ENCODE results near the gene KIF1A.
"Not testable (repeated sequence)": the region's sequence is repeated elsewhere in the genome, so short reads cannot be mapped to it uniquely, and the experiment has no call there.

KIF1A gene

DNA sequence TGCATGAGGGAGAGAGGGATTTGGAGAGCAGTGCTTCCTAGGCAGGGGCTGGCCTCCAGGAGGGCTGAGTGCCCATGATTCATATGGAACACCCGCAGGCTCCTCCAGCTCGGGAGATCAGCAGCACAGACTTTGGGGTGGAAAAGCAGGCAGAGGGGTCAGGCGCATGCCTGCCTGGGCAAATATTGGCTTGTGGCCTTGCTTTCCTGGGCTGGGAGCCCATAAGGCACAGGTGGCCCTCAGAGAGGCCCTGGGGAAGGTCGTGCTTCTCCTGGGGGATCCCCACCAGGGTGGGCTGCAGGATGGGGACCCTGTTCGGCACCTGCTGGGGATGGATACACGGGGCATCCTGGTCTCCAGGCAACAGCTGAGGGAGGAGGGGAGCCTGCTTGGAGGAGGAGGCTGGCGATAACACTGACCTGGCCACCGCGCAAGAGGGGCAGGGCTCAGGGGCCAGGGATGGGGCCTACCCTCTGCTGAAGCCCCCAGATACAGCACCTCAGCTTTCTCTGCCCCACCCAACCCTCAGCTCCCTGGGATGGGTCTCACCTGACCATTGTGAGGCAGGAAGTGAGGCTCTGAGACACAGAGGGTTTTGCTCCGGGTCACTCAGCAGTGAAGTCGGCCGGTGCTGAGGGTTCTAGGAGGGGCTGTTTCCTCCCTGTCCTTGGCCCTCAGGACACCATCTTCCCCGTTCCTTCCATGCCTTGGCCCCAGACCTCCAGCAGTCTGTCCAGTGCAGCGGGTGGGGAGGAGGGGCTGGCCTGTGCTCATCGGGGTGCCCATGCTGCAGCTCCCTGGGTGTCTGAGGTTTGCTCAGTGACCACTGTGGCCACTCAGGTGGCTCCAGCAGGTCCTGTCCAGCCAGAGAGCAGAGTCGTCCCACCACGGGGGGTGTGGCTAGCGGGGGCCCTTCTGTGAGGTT lies 116.3 kb downstream of the KIF1A start:
- DNase-seq (ENCODE audit: low spot score) = no peak

GRCh38 chr2:240702640-240703011 lies 117.4 kb downstream of the KIF1A start:
- DNase-seq (ENCODE audit: low spot score) = no peak

- no peak for DNase-seq (ENCODE audit: low spot score)
Observed at GRCh38 chr2:240701736-240702639, 118.0 kb downstream of the KIF1A start.

- no peak for DNase-seq (ENCODE audit: low spot score)
Observed at GRCh38 chr2:240701091-240701735, 118.8 kb downstream of the KIF1A start.

GRCh38 chr2:240700616-240701015 lies 119.4 kb downstream of the KIF1A start:
- DNase-seq (ENCODE audit: low spot score) = not testable (repeated sequence)

- DNase-seq (ENCODE audit: low spot score) = not testable (repeated sequence)
Observed at GRCh38 chr2:240699835-240700234, 120.2 kb downstream of the KIF1A start.

DNA sequence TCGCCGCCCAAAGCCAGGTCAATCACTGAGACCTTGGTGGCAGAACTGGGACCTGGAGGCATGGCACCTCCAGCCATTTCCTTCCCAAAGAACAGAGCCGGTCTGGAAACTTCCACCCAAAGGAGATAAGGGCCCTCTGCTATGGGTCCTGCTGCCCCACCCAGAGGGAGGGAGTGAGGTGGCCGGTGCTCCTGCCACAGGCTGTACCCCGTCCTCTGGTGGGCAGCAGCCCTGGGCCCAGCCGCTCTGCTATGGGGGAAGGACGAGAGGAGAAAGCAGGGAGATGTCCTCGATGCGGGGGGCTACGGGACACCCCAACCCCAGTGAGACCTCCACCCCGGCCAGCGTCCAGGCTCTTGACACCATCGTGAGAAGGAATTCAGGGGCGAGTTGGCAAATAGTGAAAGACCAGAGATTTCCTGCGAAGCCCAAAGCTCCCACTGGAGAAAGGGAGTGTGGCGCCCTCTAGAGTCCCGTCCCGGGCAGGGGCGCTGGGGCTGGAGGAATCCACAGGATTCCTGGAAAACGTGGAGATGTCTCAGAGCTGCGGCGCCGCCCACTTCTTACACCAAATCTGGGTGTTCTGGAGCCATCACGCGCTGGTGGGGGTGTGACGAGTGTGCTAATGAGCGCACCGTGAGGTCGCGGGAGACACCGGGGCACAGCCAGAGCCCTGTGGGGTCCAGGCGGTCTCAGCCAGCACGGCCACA lies 121.0 kb downstream of the KIF1A start:
- DNase-seq (ENCODE audit: low spot score) = not testable (repeated sequence)

DNA sequence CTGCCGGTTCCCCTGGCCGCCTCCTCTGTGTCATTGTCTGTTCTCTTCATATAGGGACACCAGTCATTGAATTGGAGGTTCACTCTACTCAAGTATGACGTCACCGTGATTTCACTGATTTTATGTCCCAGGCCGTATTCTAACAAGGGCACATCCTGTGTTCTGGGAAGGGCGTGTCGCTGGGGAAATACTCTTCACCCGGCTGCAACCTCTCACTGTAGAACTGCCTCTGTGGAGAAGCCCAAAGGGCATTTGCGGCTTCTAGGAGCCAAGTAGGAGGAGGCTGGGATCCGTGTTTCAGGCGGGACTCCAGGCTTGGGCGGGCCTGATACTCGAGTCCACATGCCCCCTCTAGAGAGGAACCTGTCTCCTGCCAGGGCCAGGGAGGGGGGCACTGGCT lies 123.5 kb downstream of the KIF1A start:
- DNase-seq (ENCODE audit: low spot score) = not testable (repeated sequence)

- DNase-seq (ENCODE audit: low spot score) = not testable (repeated sequence)
Observed at GRCh38 chr2:240695593-240695992, 124.4 kb downstream of the KIF1A start.

GRCh38 chr2:240694304-240694703 lies 125.7 kb downstream of the KIF1A start:
- not testable (repeated sequence) for DNase-seq (ENCODE audit: low spot score)

DNA sequence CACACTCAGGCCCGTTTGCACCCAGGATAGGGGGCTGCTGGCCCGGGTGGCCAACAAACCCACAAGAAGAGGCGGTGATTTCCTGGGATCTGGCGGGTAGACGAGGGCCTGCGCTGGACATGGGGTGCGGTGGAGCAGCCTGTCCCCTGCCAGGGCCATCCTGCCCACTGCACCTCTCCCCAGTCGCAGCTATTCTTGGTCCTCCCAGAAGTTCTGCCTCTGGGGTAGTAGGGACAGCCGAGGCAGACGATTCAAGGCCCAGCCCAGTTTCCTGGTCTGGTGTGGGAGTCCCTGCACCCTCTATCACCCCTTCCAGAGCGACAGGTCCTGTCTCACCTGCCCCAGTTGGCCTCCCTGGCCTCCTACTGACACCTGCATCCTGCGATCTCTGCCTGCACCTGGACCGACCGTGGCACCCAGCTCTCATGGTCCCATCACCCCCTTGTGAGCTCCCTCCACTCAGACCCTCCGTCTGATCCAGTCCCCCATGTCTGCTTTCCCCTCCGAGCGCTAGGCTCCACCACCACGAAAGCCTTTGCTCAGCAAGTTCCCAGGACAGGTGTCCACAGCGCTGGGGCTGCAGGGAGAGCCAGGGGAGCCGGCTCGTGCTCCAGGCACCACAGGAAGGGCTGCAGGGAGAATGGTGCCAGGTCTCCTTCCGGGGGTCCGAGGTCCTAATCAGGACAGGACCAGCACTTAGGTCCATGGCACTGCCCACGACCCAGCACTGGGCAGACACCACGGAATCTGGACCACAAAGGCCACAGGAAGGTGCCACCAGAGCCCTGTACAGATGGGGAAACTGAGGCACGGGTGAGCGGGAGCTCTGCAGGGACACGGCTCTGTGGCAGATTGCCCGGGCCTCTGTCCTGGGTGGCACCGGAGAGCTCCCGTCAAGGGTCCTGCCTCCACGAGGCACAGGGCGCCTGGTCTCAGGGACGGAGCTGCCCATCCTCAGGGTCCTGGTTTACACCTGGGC lies 127.1 kb downstream of the KIF1A start:
- DNase-seq (ENCODE audit: low spot score) = not testable (repeated sequence)

GRCh38 chr2:240691631-240692420 lies 128.2 kb downstream of the KIF1A start, which contains the start of gene AQP12A:
AQP12A (plus strand) TSS chr2:240691866; CDS start chr2:240691914, 48 bp downstream.
- DNase-seq (ENCODE audit: low spot score) = not testable (repeated sequence)

- DNase-seq (ENCODE audit: low spot score) = not testable (repeated sequence)
Observed at GRCh38 chr2:240691075-240691427, 129.0 kb downstream of the KIF1A start.

DNA sequence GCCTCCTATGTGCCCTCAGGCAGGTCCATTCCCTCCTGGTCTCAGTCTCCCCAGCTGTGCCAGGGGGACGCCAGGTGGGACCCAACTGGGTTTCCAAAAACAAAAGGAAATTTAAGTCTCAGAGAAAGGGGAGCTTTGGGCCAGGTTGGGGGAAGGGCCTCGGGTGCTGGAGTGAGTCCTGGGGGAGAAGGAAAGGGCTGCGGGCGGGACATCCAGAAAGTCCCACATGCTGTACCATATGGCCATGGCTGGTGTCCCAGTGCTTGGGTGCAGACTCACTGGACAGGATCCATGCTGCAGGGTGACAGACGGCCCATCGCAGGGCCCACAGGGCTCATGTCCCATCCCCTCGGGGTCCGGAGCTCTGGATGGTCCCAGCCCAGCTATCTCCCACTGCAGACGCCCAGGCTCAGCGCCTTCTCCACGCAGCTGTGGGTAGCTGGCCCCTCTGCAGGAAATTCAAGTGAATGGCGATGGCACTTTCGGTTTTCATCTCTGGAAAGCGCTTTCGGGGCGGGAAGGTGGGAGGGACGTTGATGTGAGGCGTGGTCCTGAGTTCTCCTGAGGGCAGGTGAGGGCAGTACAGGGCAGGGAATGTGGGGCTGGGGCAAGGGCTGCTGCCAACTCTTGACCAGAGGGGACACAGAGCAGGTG lies 129.5 kb downstream of the KIF1A start:
- DNase-seq (ENCODE audit: low spot score) = not testable (repeated sequence)

- DNase-seq (ENCODE audit: low spot score) = no peak
Observed at GRCh38 chr2:240689975-240690374, 130.0 kb downstream of the KIF1A start.

GRCh38 chr2:240688553-240688919 lies 131.5 kb downstream of the KIF1A start:
- no peak for DNase-seq (ENCODE audit: low spot score)

- DNase-seq (ENCODE audit: low spot score) = no peak
Observed at GRCh38 chr2:240687741-240688552, 132.1 kb downstream of the KIF1A start.
